Transverse colon (tissue), 4 donors: Measurements from ENCODE around the gene F13A1. TPM values are rescaled to one million over a fixed set of nuclear protein-coding genes. Genes with fewer than 3 reads are reported as not detected.
A peak's percentile ranks its signal among the peaks of the same experiment; 100 is the strongest.

Experiments
- DNase-seq: peaks from one replicate; pipeline ENCODE4 v3.0.0-alpha.2; 2019
- H3K27ac ChIP-seq, 4 donors: fragments of 200-600 bp; sonication (generic); 2 replicates each; pipeline ENCODE4 v1.5.1; 2016 to 2018; ENCODE audit warnings: inconsistent platforms in 4 of 4
- H3K27me3 ChIP-seq: fragments of 200-600 bp; sonication (generic); 2 replicates; pipeline ENCODE4 v1.5.1; 2017; ENCODE audit warnings: inconsistent platforms
- H3K36me3 ChIP-seq, 4 donors: fragments of 200-600 bp; sonication (generic); 2 replicates each; pipeline ENCODE4 v1.5.1; 2017 to 2019; ENCODE audit warnings: inconsistent platforms in 4 of 4
- H3K4me1 ChIP-seq, 4 donors: fragments of 200-600 bp; sonication (generic); 2 replicates each; pipeline ENCODE4 v1.5.1; 2017 to 2020; ENCODE audit warnings: inconsistent platforms in 4 of 4
- H3K4me3 ChIP-seq, 4 donors: fragments of 200-600 bp; sonication (generic); 1 replicate in 1 of 4; 2 replicates in 3 of 4; pipeline versions ENCODE4 v1.5.1 to v1.6.1; 2017 to 2019; ENCODE audit warnings: inconsistent platforms in 4 of 4
- H3K9me3 ChIP-seq, 2 donors: fragments of 200-600 bp; sonication (generic); 2 replicates each; pipeline ENCODE4 v1.5.1; 2017 to 2019; ENCODE audit warnings: inconsistent platforms in 2 of 2
- CTCF ChIP-seq, 5 experiments: fragments of 200-600 bp in 3 of 5; fragments of 450-650 bp in 2 of 5; sonication (generic) in 3 of 5; IDR thresholded peaks; 1 replicate in 2 of 5; 2 replicates in 3 of 5; pipeline ENCODE4 v1.5.1; 2016 to 2017; ENCODE audit warnings: antibody characterized with exemption in 5 of 5, inconsistent platforms in 3 of 5, mild to moderate bottlenecking in 2 of 5, moderate library complexity in 1 of 5
- EP300 ChIP-seq: sonication (generic); formaldehyde crosslinking; IDR thresholded peaks from one replicate; pipeline ENCODE4 v1.6.1; 2017; ENCODE audit warnings: antibody characterized with exemption, low read depth
- POLR2A ChIP-seq: fragments of 450-650 bp; IDR thresholded peaks from one replicate; pipeline ENCODE4 v1.6.1; 2016; ENCODE audit warnings: antibody characterized with exemption, mild to moderate bottlenecking, moderate library complexity
- POLR2AphosphoS5 ChIP-seq, 3 donors: sonication (generic); formaldehyde crosslinking; IDR thresholded peaks; one replicate each; pipeline ENCODE4 v1.6.1; 2016; ENCODE audit warnings: antibody characterized with exemption in 3 of 3
- WGBS, 2 donors: methylation state at CpG; one replicate each; pipeline ENCODE4 v1.1.5; 2018; ENCODE audit warnings: low coverage in 1 of 2; 5-methylcytosine and 5-hydroxymethylcytosine counted together
- in situ Hi-C, 4 donors: fragments of 200-750 bp; cut with MboI; loops; one replicate each; pipeline versions ENCODE4 v1.15.0 to v1.15.1; 2017; ENCODE audit warnings: low sequenced_read_pairs in 3 of 4, low pct_ligation_motif_present in 1 of 4, low pct_unique_long_range_greater_than_20kb in 1 of 4
- intact Hi-C: fragments of 100-400 bp; cut with DNase I; formaldehyde crosslinking; loops from one replicate; pipeline ENCODE4 v1.15.1; 2023; ENCODE audit warnings: low total_unique reads
- total RNA-seq, 4 donors: library from RNA; depleted of rRNA; stranded (reverse); fragments of >200 nt; gene quantifications; one replicate each; pipeline ENCODE4 v1.1.0, GENCODE V29; 2016

F13A1 gene
- total RNA-seq, 4 donors from 2014 or later, result 5.4 to 58.4 (median 27.0) TPM

DNA sequence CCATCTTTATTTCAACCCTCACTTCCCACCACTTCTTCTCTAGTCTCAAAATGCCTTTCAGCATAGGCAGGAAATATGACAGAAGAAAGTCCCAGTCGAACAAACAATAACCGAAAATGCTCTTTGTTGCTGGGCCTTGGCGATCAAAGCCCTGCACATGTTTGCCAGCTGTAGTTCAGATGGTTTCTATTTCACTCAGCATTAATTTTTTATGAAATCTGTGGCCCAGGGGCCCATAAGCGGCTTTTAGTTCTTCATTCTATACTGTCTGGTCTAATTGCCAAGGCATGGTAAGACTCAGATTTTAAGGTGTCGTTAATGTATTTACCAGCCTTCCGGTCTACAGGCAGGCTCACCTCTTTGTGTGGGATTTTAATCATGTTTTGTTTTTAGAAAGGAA, 10.9 kb upstream of the F13A1 start:
- H3K27me3 ChIP-seq, result no peaks in the 10 kb centered on the region
- TF ChIP-seq CTCF (IDR thresholded peaks at IDR 0.05) (no peak), POLR2A (no peak), POLR2AphosphoS5 (IDR thresholded peaks at IDR 0.05) (no peak), EP300 (no peak)
- no peaks in the 10 kb centered on the region for H3K36me3 ChIP-seq
- peak overlapping the region in 3 of 4 donors; percentile 8 to 55 (median 27) for H3K27ac ChIP-seq
- intact Hi-C loops, result no loop called here
- in situ Hi-C loops, result no loop called here
- DNase-seq, result no peak
- H3K4me3 ChIP-seq, result no peak overlapping the region
- WGBS, 2 donors, result 63 to 71% methylated on average over 6 of the region's 6 CpGs
- H3K4me1 ChIP-seq, result no peaks in the 10 kb centered on the region
- H3K9me3 ChIP-seq, result no peaks in the 10 kb centered on the region

DNA sequence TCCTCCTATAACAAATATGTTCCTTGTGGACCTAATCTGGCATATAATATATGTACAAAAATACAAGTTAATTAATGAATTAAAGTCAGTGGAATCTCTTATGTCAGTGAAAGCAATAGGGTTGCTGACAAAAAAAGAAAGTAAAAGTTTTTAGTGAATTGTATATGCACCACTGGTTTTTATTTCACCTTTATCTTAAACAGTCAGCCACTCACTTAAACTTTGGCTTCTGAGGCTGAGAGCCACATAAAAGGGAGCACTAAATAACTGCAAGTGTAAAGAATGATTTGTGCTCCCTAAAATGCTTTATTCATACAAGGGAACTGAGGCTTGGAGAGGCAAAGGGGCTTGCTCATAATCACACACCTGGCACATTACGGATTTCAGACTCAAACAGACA, 9.9 kb upstream of the F13A1 start:
- 73 to 100% methylated on average over 1 of the region's 1 CpG for WGBS, 2 donors

DNA sequence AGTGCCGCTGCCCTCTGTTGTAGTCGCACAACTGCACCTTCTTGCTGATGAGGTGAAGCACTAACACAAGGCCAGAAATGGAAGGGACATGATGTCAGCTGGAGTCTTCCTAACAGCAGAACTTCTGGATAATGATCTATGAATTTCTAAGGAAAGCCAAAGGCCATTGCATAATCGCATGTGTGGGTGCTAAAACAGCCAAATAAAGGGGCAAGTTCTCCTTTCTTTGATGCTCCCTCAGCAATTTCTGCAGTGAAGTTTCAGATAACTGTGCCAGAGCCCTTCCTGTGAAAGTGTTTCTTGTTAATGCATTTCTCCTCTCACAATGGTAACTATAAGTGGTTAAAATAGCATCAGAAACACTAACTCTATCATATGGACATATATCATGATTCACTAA, 8.0 kb upstream of the F13A1 start:
- no peaks in the 10 kb centered on the region for H3K36me3 ChIP-seq
- H3K4me1 ChIP-seq, result no peaks in the 10 kb centered on the region
- H3K27me3 ChIP-seq, result no peaks in the 10 kb centered on the region
- H3K9me3 ChIP-seq, result no peaks in the 10 kb centered on the region
- in situ Hi-C loops (no loop called here), intact Hi-C loops (no loop called here)
- WGBS, 2 donors, result 60 to 81% methylated on average over 1 to 3 of the region's 3 CpGs
- no peak for TF ChIP-seq POLR2AphosphoS5 (IDR thresholded peaks at IDR 0.05)
- no peak for TF ChIP-seq EP300
- TF ChIP-seq POLR2A, result no peak
- no peak overlapping the region for H3K27ac ChIP-seq
- no peak overlapping the region for H3K4me3 ChIP-seq
- DNase-seq, result no peak

More for the DNA sequence above, 9.9 kb upstream of the F13A1 start:
- in situ Hi-C loops, result no loop called here
- TF ChIP-seq EP300 (no peak), POLR2A (no peak), CTCF (IDR thresholded peaks at IDR 0.05) (no peak), POLR2AphosphoS5 (IDR thresholded peaks at IDR 0.05) (no peak)
- no peaks in the 10 kb centered on the region for H3K27me3 ChIP-seq
- intact Hi-C loops, result no loop called here
- H3K9me3 ChIP-seq, result no peaks in the 10 kb centered on the region
- H3K4me3 ChIP-seq, result no peak overlapping the region
- H3K27ac ChIP-seq, result peak overlapping the region in 1 of 4 donors; percentile 27
- no peaks in the 10 kb centered on the region for H3K36me3 ChIP-seq
- no peaks in the 10 kb centered on the region for H3K4me1 ChIP-seq
- DNase-seq, result no peak

GRCh38 chr6:6323352-6323751, 2.9 kb upstream of the F13A1 start:
- TF ChIP-seq POLR2A (no peak), CTCF (IDR thresholded peaks at IDR 0.05) (no peak), POLR2AphosphoS5 (IDR thresholded peaks at IDR 0.05) (no peak), EP300 (no peak)
- in situ Hi-C loops, result no loop called here
- Histone ChIP-seq H3K9me3 (no peaks in the 10 kb centered on the region), H3K4me3 (no peak overlapping the region), H3K4me1 (no peaks in the 10 kb centered on the region), H3K27me3 (peaks cover 45% of the 10 kb centered on the region), H3K27ac (no peak overlapping the region), H3K36me3 (no peaks in the 10 kb centered on the region)
- 82 to 87% methylated on average over 5 of the region's 5 CpGs for WGBS, 2 donors
- no peak for DNase-seq
- intact Hi-C loops, result no loop called here

DNA sequence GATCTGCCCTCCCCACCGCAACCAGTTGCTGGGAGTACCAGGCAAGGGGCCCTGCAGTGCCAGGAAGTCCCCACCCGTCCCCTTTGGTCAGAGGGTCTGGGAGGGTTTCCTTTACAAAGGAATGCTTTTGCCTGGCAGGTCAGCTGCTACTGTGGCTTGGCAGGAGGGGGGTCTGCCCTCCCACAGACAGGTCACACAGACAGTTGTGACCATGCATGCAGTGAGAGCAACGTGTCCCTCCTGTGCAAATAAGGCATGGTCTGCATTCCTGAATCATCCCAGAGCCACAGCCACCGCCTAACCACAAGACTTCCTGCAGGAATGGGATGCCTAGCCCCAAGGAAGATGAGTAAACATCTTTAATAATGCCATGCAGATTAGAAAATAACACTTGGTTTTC, 439 bp upstream of the F13A1 start:
- intact Hi-C loops, result no loop called here
- in situ Hi-C loops, result no loop called here
- H3K9me3 ChIP-seq, result no peaks in the 10 kb centered on the region
- H3K4me3 ChIP-seq, result no peak overlapping the region
- DNase-seq, result no peak
- no peaks in the 10 kb centered on the region for H3K36me3 ChIP-seq
- H3K4me1 ChIP-seq, result no peaks in the 10 kb centered on the region
- no peak for TF ChIP-seq EP300
- no peak for TF ChIP-seq CTCF (IDR thresholded peaks at IDR 0.05)
- no peak for TF ChIP-seq POLR2A
- no peak for TF ChIP-seq POLR2AphosphoS5 (IDR thresholded peaks at IDR 0.05)
- no peak overlapping the region for H3K27ac ChIP-seq
- WGBS, 2 donors, result 15% methylated on average over 4 of the region's 4 CpGs; no CpG with 5 or more reads in 1 of the 2 donors
- H3K27me3 ChIP-seq, result peaks cover 62% of the 10 kb centered on the region
